Measurements from ENCODE around the gene VAPB. TPM values are rescaled to one million over a fixed set of nuclear protein-coding genes. Genes with fewer than 3 reads are reported as not detected.
"Not testable (repeated sequence)": the region's sequence is repeated elsewhere in the genome, so short reads cannot be mapped to it uniquely, and the experiment has no call there.

Gene VAPB
- total RNA-seq, 4 donors from 2014 or later, result 20.4 to 28.0 (median 23.6) TPM

DNA sequence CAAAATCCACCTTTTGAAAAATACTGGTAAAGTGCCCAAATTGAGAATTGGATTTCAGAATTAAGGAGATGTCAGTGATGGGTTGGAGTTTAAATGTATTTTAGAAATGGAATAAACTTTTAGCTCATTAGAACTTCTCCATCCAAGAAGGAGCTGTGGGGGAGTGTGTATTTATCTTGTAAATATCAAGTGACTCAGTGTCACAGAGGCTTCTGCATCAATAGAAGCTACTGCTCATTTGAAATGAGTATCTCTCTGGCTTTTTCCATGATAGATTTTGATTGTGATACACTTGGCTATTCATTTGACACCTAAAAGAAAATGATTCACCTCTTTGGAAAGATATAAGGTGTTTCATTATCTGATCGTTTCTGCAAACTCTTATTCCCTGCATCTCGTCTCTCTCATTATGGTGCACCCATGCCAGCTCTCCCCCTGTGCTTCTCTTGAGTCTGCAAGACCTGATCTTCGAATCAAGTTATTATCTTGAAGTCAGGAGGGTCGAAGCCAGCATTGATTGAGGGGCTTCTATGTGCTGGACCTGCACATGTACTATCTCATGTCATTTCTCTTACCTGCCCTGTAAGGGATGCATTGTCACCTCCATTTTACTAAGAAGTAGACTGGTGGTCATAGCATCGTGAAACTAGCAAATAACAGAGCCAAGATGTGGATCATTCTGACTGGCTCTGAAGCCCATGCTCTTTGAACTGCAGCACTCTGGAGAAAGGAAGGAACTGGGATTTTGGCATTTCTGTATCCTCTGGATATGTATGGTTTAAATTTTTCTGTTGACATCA, 30.1 kb downstream of the VAPB start:
- Histone ChIP-seq H3K9me3 (no peaks in the 10 kb centered on the region), H3K36me3 (peaks cover 0 to 27% (median 0%) of the 10 kb centered on the region in 3 donors), H3K4me3 (no peak overlapping the region), H3K27ac (no peak overlapping the region), H3K27me3 (no peaks in the 10 kb centered on the region), H3K4me1 (peaks cover 0 to 25% (median 3%) of the 10 kb centered on the region in 4 donors)
- 72 to 89% methylated on average over 5 of the region's 5 CpGs for WGBS, 2 donors
- no peak for DNase-seq (ENCODE audit: low spot score in 2 of 2)
- TF ChIP-seq EP300 (IDR thresholded peaks at IDR 0.05), result no peak
- TF ChIP-seq POLR2A (IDR thresholded peaks at IDR 0.05), result no peak
- TF ChIP-seq, protein P1, sequence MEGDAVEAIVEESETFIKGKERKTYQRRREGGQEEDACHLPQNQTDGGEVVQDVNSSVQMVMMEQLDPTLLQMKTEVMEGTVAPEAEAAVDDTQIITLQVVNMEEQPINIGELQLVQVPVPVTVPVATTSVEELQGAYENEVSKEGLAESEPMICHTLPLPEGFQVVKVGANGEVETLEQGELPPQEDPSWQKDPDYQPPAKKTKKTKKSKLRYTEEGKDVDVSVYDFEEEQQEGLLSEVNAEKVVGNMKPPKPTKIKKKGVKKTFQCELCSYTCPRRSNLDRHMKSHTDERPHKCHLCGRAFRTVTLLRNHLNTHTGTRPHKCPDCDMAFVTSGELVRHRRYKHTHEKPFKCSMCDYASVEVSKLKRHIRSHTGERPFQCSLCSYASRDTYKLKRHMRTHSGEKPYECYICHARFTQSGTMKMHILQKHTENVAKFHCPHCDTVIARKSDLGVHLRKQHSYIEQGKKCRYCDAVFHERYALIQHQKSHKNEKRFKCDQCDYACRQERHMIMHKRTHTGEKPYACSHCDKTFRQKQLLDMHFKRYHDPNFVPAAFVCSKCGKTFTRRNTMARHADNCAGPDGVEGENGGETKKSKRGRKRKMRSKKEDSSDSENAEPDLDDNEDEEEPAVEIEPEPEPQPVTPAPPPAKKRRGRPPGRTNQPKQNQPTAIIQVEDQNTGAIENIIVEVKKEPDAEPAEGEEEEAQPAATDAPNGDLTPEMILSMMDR (IDR thresholded peaks at IDR 0.05), result no peak

DNA sequence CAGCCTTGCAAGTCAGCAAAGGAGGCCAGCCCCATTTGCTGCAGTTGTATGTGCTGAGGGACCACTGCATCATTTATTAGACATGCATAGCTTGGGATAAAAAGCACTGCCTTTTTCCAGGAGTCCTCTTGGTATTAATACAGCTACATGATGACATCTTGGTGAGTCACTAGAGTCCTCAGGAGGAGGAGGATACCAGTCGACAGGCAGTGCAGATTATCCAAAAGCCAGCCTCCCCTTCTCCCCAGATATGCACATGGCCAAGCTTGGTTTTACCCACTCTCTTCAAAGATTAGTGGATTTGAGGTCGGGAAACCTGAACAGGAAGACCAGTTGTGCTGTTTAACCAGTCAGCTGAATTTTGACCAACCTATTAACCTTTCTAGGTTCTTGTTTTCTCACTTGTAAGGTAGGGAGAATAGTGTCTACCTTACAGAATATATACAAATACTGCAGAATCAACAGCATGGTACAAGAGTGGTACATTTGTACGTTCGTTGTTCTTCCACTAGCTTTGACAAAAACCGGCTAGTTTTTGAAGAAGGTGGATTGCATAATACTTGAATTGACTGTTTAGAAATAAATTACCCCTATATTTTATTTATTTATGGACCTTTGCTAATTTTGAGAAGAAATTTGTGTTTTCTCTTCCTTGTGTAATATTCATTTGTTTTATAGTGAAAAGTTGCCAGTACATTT, 31.9 kb downstream of the VAPB start:
- Histone ChIP-seq H3K9me3 (no peaks in the 10 kb centered on the region), H3K4me3 (no peak overlapping the region), H3K27ac (no peak overlapping the region), H3K27me3 (no peaks in the 10 kb centered on the region), H3K4me1 (peaks cover 0 to 37% (median 4%) of the 10 kb centered on the region in 4 donors), H3K36me3 (peaks cover 0 to 22% (median 0%) of the 10 kb centered on the region in 3 donors)
- no peak for DNase-seq (ENCODE audit: low spot score in 2 of 2)
- TF ChIP-seq EP300 (IDR thresholded peaks at IDR 0.05), result no peak
- 75 to 93% methylated on average over 5 of the region's 5 CpGs for WGBS, 2 donors

DNA sequence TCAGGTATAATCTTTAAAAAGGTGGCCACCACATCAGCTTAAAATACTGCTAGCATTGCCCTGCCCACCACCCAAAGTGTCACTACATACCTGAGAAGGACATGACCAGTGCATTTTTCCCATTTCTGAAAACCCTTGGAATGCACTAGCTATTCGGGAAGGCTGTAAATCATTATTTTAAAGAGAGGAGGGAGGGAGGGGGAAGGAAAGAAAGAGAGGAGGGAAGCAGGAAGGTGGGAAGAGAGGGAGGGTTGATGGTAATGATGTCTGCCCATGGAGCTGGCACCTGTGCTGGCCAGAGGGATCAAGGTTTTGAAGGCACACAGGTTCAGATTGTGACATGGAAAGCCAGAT, 32.4 kb downstream of the VAPB start:
- no peak for DNase-seq (ENCODE audit: low spot score in 2 of 2)
- Histone ChIP-seq H3K9me3 (no peaks in the 10 kb centered on the region), H3K27ac (no peak overlapping the region), H3K4me3 (no peak overlapping the region), H3K4me1 (peaks cover 0 to 36% (median 4%) of the 10 kb centered on the region in 4 donors), H3K27me3 (no peaks in the 10 kb centered on the region), H3K36me3 (peaks cover 0 to 22% (median 0%) of the 10 kb centered on the region in 3 donors)
- no peak for TF ChIP-seq POLR2A (IDR thresholded peaks at IDR 0.05)
- TF ChIP-seq, protein P1 (IDR thresholded peaks at IDR 0.05), result no peak
- TF ChIP-seq EP300 (IDR thresholded peaks at IDR 0.05), result no peak
- 56 to 63% methylated on average over 1 of the region's 1 CpG for WGBS, 2 donors

DNA sequence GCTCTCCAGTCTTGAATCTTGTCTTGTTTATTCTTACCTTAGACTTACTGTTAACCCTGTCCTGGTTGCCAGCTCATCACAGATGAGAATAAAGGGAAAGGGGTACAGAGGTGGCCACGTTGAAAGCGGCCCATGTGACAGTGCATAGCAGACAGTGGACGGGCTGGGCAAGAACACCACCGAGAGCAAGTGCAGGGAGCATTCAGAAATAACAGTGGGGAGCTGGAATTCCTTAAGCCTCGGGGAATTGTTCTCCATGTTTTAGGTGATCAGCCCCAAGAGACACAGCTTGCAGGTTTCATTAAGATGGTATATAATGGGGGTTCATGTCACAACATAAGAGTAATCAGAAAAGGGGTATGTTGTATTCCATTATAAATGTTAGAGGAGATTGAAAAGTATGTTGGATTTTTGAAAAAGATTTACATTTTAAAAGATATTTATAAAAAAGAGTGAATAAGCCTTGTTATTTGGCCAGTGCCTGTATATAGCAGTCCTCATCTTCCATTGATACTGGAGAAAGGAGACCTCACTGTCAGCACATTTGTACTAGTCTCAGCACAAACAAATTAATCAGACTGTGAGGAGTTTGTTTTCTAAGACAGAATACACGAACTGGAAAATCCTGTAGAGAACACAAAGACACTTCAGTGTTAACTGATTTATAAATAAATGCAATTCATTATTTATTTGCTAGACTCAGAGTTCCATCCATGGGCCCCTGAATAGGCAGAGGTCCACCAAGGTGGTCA, 35.4 kb downstream of the VAPB start:
- 53 to 69% methylated on average over 6 of the region's 6 CpGs for whole genome bisulfite sequencing, 2 donors

DNA sequence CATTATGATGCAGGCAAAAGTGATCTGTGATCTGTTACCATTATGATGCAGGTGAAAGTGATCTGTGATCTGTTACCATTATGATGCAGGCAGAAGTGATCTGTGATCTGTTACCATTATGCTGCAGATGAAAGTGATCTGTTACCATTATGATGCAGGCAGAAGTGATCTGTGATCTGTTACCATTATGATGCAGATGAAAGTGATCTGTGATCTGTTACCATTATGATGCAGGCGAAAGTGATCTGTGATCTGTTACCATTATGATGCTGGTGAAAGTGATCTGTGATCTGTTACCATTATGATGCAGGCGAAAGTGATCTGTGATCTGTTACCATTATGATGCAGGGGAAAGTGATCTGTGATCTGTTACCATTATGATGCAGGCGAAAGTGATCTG, 38.5 kb downstream of the VAPB start:
- peaks cover 4 to 45% (median 20%) of the 10 kb centered on the region in 4 donors for H3K4me1 ChIP-seq
- H3K9me3 ChIP-seq; DNase-seq (ENCODE audit: low spot score in 2 of 2); H3K4me3 ChIP-seq; H3K27me3 ChIP-seq; H3K27ac ChIP-seq; H3K36me3 ChIP-seq: not testable (repeated sequence)
- WGBS, 2 donors, result 90 to 95% methylated on average over 3 of the region's 3 CpGs

More for the DNA sequence above, 35.4 kb downstream of the VAPB start:
- peaks cover 0 to 23% (median 4%) of the 10 kb centered on the region in 4 donors for H3K4me1 ChIP-seq
- no peaks in the 10 kb centered on the region for H3K9me3 ChIP-seq
- TF ChIP-seq POLR2A (IDR thresholded peaks at IDR 0.05) (no peak), EP300 (IDR thresholded peaks at IDR 0.05) (no peak)
- no peak overlapping the region for H3K4me3 ChIP-seq
- peak overlapping the region in 2 of 4 donors; percentile 22 to 44 for H3K27ac ChIP-seq
- H3K36me3 ChIP-seq, result peaks cover 0 to 22% (median 0%) of the 10 kb centered on the region in 3 donors
- no peaks in the 10 kb centered on the region for H3K27me3 ChIP-seq
- DNase-seq (ENCODE audit: low spot score in 2 of 2), result no peak

DNA sequence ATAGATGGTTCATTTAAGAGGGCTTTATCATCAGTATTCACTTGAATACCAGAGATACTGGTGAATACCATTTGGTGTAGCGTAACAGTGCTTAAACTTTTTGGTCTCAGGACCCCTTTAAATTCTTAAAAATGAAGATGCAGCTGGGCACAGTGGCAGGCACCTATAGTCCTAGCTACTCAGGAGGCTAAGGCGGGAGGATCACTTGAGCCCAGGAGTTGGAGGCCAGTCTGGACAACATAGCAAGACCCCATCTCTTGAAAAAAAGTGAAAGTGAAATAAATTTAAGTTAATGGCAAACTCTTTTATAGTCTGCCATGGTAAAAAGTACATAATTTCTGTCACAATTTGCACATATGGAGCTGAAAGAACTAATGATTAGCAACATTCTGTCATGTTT, 39.3 kb downstream of the VAPB start:
- H3K4me1 ChIP-seq, result peaks cover 4 to 53% (median 28%) of the 10 kb centered on the region in 4 donors
- 95% methylated on average over 2 of the region's 2 CpGs for WGBS, 2 donors

More for the DNA sequence above, 39.3 kb downstream of the VAPB start:
- Histone ChIP-seq H3K27me3 (no peaks in the 10 kb centered on the region), H3K27ac (no peak overlapping the region), H3K36me3 (peaks cover 0 to 6% (median 0%) of the 10 kb centered on the region in 3 donors), H3K9me3 (no peaks in the 10 kb centered on the region), H3K4me3 (no peak overlapping the region)
- TF ChIP-seq EP300 (IDR thresholded peaks at IDR 0.05) (no peak), POLR2A (IDR thresholded peaks at IDR 0.05) (no peak)
- TF ChIP-seq, protein P1 (IDR thresholded peaks at IDR 0.05), result no peak
- no peak for DNase-seq (ENCODE audit: low spot score in 2 of 2)
